HCT116 (cell line): ENCODE results near the gene GOLGA6L25.
"Not testable (repeated sequence)": the region's sequence is repeated elsewhere in the genome, so short reads cannot be mapped to it uniquely, and the experiment has no call there.

Experiments
- CBX3 ChIP-seq: IDR thresholded peaks from 2 replicates; pipeline ENCODE4 v1.6.1; 2012; ENCODE audit warnings: low read depth
- CEBPB ChIP-seq: IDR thresholded peaks from 2 replicates; pipeline ENCODE4 v1.6.1; 2012; ENCODE audit warnings: low read depth
- CTCF ChIP-seq, 3 experiments: fragments of 200-600 bp in 1 of 3; sonication (generic) in 1 of 3; IDR thresholded peaks in 2 of 3; conservative IDR thresholded peaks in 1 of 3; 2 replicates each; pipeline ENCODE4 v1.5.1; 2012 to 2017; ENCODE audit warnings: low read depth in 2 of 3, low read length in 2 of 3, antibody characterized with exemption in 1 of 3, borderline replicate concordance in 1 of 3, control low read depth in 1 of 3, mild to moderate bottlenecking in 1 of 3, mixed read lengths in 1 of 3, mixed run types in 1 of 3, moderate library complexity in 1 of 3; ENCODE audit not compliant: insufficient read depth in 1 of 3
- EZH2 ChIP-seq: fragments of 200-600 bp; sonication (generic); IDR thresholded peaks from 2 replicates; pipeline ENCODE4 v1.6.1; 2017; ENCODE audit warnings: antibody characterized with exemption, mixed run types
- EZH2phosphoT487 ChIP-seq: fragments of 200-600 bp; IDR thresholded peaks from 2 replicates; pipeline ENCODE4 v1.6.1; 2018; ENCODE audit warnings: antibody characterized with exemption, borderline replicate concordance
- MAX ChIP-seq: IDR thresholded peaks from 2 replicates; pipeline ENCODE4 v1.6.1; 2012
- POLR2A ChIP-seq: IDR thresholded peaks from 2 replicates; pipeline ENCODE4 v1.7.0; 2011; ENCODE audit warnings: borderline replicate concordance; ENCODE audit not compliant: insufficient read depth, insufficient read length; ENCODE audit errors: extremely low read depth
- POLR2AphosphoS5 ChIP-seq: IDR thresholded peaks from 2 replicates; pipeline ENCODE4 v1.6.1; 2011; ENCODE audit warnings: mild to moderate bottlenecking, low read depth, low read length, moderate library complexity
- RAD21 ChIP-seq: IDR thresholded peaks from 2 replicates; pipeline ENCODE4 v1.6.1; 2012; ENCODE audit warnings: low read depth, mild to moderate bottlenecking
- REST ChIP-seq: IDR thresholded peaks from 2 replicates; pipeline ENCODE4 v1.6.1; 2012; ENCODE audit warnings: low read depth
- SP1 ChIP-seq: IDR thresholded peaks from 2 replicates; pipeline ENCODE4 v1.6.1; 2012; ENCODE audit warnings: low read depth
- YY1 ChIP-seq: IDR thresholded peaks from 2 replicates; pipeline ENCODE4 v1.6.1; 2011; ENCODE audit warnings: low read length, low read depth, moderate library complexity, mild to moderate bottlenecking; ENCODE audit not compliant: insufficient replicate concordance; ENCODE audit errors: extremely low read depth
- ZNF274 ChIP-seq: fragments of 200-500 bp; sonication (Bioruptor generic); IDR thresholded peaks from 2 replicates; pipeline ENCODE4 v1.6.1; 2014; ENCODE audit warnings: mild to moderate bottlenecking, low read depth, low read length, inconsistent platforms

- not testable (repeated sequence) for TF ChIP-seq EZH2; RAD21; CTCF (IDR thresholded peaks at IDR 0.05 in 2 of 3, conservative IDR thresholded peaks at IDR 0.05 in 1 of 3; ENCODE audit: borderline replicate concordance in 1 of 3, insufficient read depth in 1 of 3, low read depth in 2 of 3, low read length in 2 of 3); REST; ZNF274; MAX; POLR2A; POLR2AphosphoS5; EZH2phosphoT487; YY1; CEBPB; CBX3; SP1
Measured at GRCh38 chr15:28515208-28515607, 38.2 kb upstream of the GOLGA6L25 start.
